Liver (tissue), 3 donors: Measurements from ENCODE around the gene DIPK2A.

Experiments
- ATF3 ChIP-seq: IDR thresholded peaks from 2 replicates; pipeline ENCODE4 v1.6.1; 2016; ENCODE audit warnings: antibody characterized with exemption
- CTCF ChIP-seq: fragments of 150-350 bp; IDR thresholded peaks from 2 replicates; pipeline ENCODE4 v1.5.1; 2017; ENCODE audit warnings: improper control_type of control experiment, low read depth, low read length; ENCODE audit not compliant: missing input control
- FOXA1 ChIP-seq: IDR thresholded peaks from 2 replicates; pipeline ENCODE4 v1.6.1; 2016; ENCODE audit warnings: antibody characterized with exemption
- GABPA ChIP-seq, 2 donors: IDR thresholded peaks in 1 of 2; conservative IDR thresholded peaks in 1 of 2; 2 replicates each; pipeline ENCODE4 v1.6.1; 2016; ENCODE audit warnings: antibody characterized with exemption in 2 of 2, mild to moderate bottlenecking in 1 of 2, moderate library complexity in 1 of 2
- JUND ChIP-seq, 2 donors: IDR thresholded peaks; 2 replicates each; pipeline ENCODE4 v1.6.1; 2016; ENCODE audit warnings: antibody characterized with exemption in 2 of 2
- MAX ChIP-seq: IDR thresholded peaks from 2 replicates; pipeline ENCODE4 v1.6.1; 2016; ENCODE audit warnings: antibody characterized with exemption
- NR2F2 ChIP-seq: IDR thresholded peaks from 2 replicates; pipeline ENCODE4 v1.6.1; 2016; ENCODE audit warnings: antibody characterized with exemption
- RAD21 ChIP-seq, 2 donors: IDR thresholded peaks; 2 replicates each; pipeline ENCODE4 v1.6.1; 2016; ENCODE audit warnings: antibody characterized with exemption in 2 of 2, mild to moderate bottlenecking in 2 of 2
- REST ChIP-seq: IDR thresholded peaks from 2 replicates; pipeline ENCODE4 v1.6.1; 2016; ENCODE audit warnings: antibody characterized with exemption, mild to moderate bottlenecking
- RXRA ChIP-seq, 2 donors: IDR thresholded peaks; 2 replicates each; pipeline ENCODE4 v1.6.1; 2017 to 2018; ENCODE audit warnings: antibody characterized with exemption in 2 of 2, mild to moderate bottlenecking in 1 of 2
- SP1 ChIP-seq: IDR thresholded peaks from 2 replicates; pipeline ENCODE4 v1.6.1; 2018; ENCODE audit warnings: antibody characterized with exemption, mild to moderate bottlenecking
- TAF1 ChIP-seq: conservative IDR thresholded peaks from 2 replicates; pipeline ENCODE4 v1.6.1; 2016; ENCODE audit warnings: antibody characterized with exemption, mild to moderate bottlenecking
- YY1 ChIP-seq: IDR thresholded peaks from 2 replicates; pipeline ENCODE4 v1.6.1; 2016; ENCODE audit warnings: antibody characterized with exemption, mild to moderate bottlenecking
- ZBTB33 ChIP-seq: IDR thresholded peaks from 2 replicates; pipeline ENCODE4 v1.6.1; 2016; ENCODE audit warnings: antibody characterized with exemption
- donor health status: healthy.
- donor health status: healthy.

- TF ChIP-seq CTCF (no peak), YY1 (no peak), ATF3 (no peak), ZBTB33 (no peak), JUND (IDR thresholded peaks at IDR 0.05) (no peak), SP1 (no peak), RXRA (IDR thresholded peaks at IDR 0.05) (no peak), RAD21 (IDR thresholded peaks at IDR 0.05) (no peak), FOXA1 (no peak), REST (no peak), TAF1 (no peak), GABPA (IDR thresholded peaks at IDR 0.05 in 1 of 2, conservative IDR thresholded peaks at IDR 0.05 in 1 of 2) (no peak), MAX (no peak), NR2F2 (no peak)
Observed at GRCh38 chr3:143935678-143936077, 35.9 kb upstream of the DIPK2A start.
